ENCODE measurements around the gene OXA1L. TPM values are rescaled to one million over a fixed set of nuclear protein-coding genes. Genes with fewer than 3 reads are reported as not detected.

OXA1L gene
- total RNA-seq, 1 donor = 55.0 TPM

DNA sequence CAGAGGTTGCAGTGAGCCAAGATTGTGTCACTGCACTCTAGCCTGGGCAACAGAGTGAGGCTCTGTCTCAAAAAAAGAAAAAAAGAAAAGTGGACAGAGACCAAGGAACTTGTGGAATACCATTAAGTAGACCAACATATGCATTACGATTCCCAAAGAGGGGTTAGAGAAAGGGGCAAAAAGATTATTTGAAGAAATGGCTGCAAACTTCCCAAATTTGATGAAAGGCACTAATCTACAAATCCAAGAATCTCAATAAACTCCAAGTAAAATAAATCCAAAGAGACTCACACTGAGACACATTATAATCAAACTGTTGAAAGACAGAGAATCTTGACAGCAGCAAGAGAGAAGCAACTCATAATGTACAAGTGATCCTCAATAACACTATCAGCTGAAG, 4.8 kb upstream of the OXA1L start:
- H3K4me3 ChIP-seq (ENCODE audit: insufficient read depth, low read length) = no peak overlapping the region
- no peak overlapping the region for H3K27ac ChIP-seq (ENCODE audit: low read depth, low read length)
- H3K4me1 ChIP-seq (ENCODE audit: insufficient read depth, low read length) = peaks cover 5% of the 10 kb centered on the region
- H2AFZ ChIP-seq (ENCODE audit: low read length) = no peak overlapping the region
- H3K27me3 ChIP-seq (ENCODE audit: insufficient read depth, low read length) = no peaks in the 10 kb centered on the region
- H3K9me3 ChIP-seq (ENCODE audit: low read depth, low read length) = no peaks in the 10 kb centered on the region
- peaks cover 7% of the 10 kb centered on the region for H3K79me2 ChIP-seq (ENCODE audit: insufficient read depth, low read length)
- no peak for TF ChIP-seq CTCF (IDR thresholded peaks at IDR 0.05; ENCODE audit: extremely low read depth, low read depth, low read length)
- no peak overlapping the region for H3K4me2 ChIP-seq (ENCODE audit: insufficient read depth, low read length)
- H3K36me3 ChIP-seq (ENCODE audit: insufficient read depth, low read length) = no peaks in the 10 kb centered on the region
- H4K20me1 ChIP-seq (ENCODE audit: insufficient read depth, low read length) = no peaks in the 10 kb centered on the region
- DNase-seq (ENCODE audit: insufficient read length, low spot score, missing footprints) = no peak

DNA sequence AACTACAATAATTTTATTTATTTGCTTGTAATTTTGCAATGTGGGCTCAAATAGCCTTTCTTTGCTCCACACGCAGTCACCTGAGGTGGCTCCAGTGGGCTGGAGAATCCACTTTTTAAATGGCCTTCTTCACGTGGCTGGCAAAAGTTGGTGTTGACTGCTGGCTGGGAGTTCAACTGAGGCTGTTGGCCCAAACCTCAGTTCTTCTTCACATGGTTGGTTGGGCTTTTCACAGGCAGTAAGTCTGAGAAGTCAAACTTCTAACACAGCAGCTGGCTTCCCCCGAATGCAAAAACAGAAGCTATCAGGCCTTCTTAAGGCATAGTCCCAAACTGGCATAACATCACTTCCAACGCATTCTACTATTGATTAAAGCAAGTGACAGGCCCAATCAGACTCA, 2.1 kb upstream of the OXA1L start:
- peaks cover 10% of the 10 kb centered on the region for H4K20me1 ChIP-seq (ENCODE audit: insufficient read depth, low read length)
- TF ChIP-seq CTCF (IDR thresholded peaks at IDR 0.05; ENCODE audit: extremely low read depth, low read depth, low read length) = no peak
- peaks cover 16% of the 10 kb centered on the region for H3K4me1 ChIP-seq (ENCODE audit: insufficient read depth, low read length)
- no peak overlapping the region for H2AFZ ChIP-seq (ENCODE audit: low read length)
- H3K4me2 ChIP-seq (ENCODE audit: insufficient read depth, low read length) = no peak overlapping the region
- H3K27me3 ChIP-seq (ENCODE audit: insufficient read depth, low read length) = no peaks in the 10 kb centered on the region
- H3K4me3 ChIP-seq (ENCODE audit: insufficient read depth, low read length) = no peak overlapping the region
- no peak for DNase-seq (ENCODE audit: insufficient read length, low spot score, missing footprints)
- H3K9me3 ChIP-seq (ENCODE audit: low read depth, low read length) = no peaks in the 10 kb centered on the region
- no peak overlapping the region for H3K27ac ChIP-seq (ENCODE audit: low read depth, low read length)
- peaks cover 16% of the 10 kb centered on the region for H3K36me3 ChIP-seq (ENCODE audit: insufficient read depth, low read length)
- peaks cover 29% of the 10 kb centered on the region for H3K79me2 ChIP-seq (ENCODE audit: insufficient read depth, low read length)

- DNase-seq (ENCODE audit: insufficient read length, low spot score, missing footprints) = no peak
- Histone ChIP-seq H2AFZ (ENCODE audit: low read length) (peak overlapping the region; percentile 98), H3K36me3 (ENCODE audit: insufficient read depth, low read length) (peaks cover 39% of the 10 kb centered on the region), H3K4me1 (ENCODE audit: insufficient read depth, low read length) (peaks cover 16% of the 10 kb centered on the region), H3K27me3 (ENCODE audit: insufficient read depth, low read length) (no peaks in the 10 kb centered on the region), H3K4me2 (ENCODE audit: insufficient read depth, low read length) (peak overlapping the region; percentile 91), H4K20me1 (ENCODE audit: insufficient read depth, low read length) (peaks cover 17% of the 10 kb centered on the region), H3K9me3 (ENCODE audit: low read depth, low read length) (no peaks in the 10 kb centered on the region), H3K27ac (ENCODE audit: low read depth, low read length) (peak overlapping the region; percentile 96), H3K79me2 (ENCODE audit: insufficient read depth, low read length) (peaks cover 36% of the 10 kb centered on the region), H3K4me3 (ENCODE audit: insufficient read depth, low read length) (peak overlapping the region; percentile 98)
- TF ChIP-seq CTCF (IDR thresholded peaks at IDR 0.05; ENCODE audit: extremely low read depth, low read depth, low read length) = no peak
Observed at GRCh38 chr14:22767323-22767589, 768 bp downstream of the OXA1L start.

DNA sequence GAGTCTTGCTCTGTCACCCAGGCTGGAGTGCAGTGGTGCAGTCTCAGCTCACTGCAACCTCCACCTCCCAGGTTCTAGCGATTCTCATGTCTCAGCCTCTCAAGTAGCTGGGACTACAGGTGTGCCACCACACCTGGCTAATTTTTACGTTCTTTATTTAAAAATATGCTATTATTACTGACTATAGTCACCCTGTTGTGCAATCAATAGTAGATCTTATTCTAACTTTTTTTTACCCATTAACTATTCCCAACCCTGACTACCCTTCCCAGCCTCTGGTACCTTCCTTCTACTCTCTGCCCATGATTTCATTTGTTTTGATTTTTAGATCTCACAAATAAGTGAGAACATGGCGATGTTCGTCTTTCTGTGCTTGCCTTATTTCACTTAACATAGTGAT, 2.5 kb downstream of the OXA1L start:
- H3K9me3 ChIP-seq (ENCODE audit: low read depth, low read length) = no peaks in the 10 kb centered on the region
- H3K27ac ChIP-seq (ENCODE audit: low read depth, low read length) = no peak overlapping the region
- no peak overlapping the region for H2AFZ ChIP-seq (ENCODE audit: low read length)
- peaks cover 17% of the 10 kb centered on the region for H4K20me1 ChIP-seq (ENCODE audit: insufficient read depth, low read length)
- H3K4me2 ChIP-seq (ENCODE audit: insufficient read depth, low read length) = no peak overlapping the region
- H3K27me3 ChIP-seq (ENCODE audit: insufficient read depth, low read length) = no peaks in the 10 kb centered on the region
- DNase-seq (ENCODE audit: insufficient read length, low spot score, missing footprints) = no peak
- H3K4me1 ChIP-seq (ENCODE audit: insufficient read depth, low read length) = peaks cover 16% of the 10 kb centered on the region
- H3K79me2 ChIP-seq (ENCODE audit: insufficient read depth, low read length) = peaks cover 36% of the 10 kb centered on the region
- H3K4me3 ChIP-seq (ENCODE audit: insufficient read depth, low read length) = no peak overlapping the region
- no peak for TF ChIP-seq CTCF (IDR thresholded peaks at IDR 0.05; ENCODE audit: extremely low read depth, low read depth, low read length)
- H3K36me3 ChIP-seq (ENCODE audit: insufficient read depth, low read length) = peaks cover 53% of the 10 kb centered on the region
